HK-2 (cell line): Measurements from ENCODE around the gene ALDH1L1.
"Not testable (repeated sequence)": the region's sequence is repeated elsewhere in the genome, so short reads cannot be mapped to it uniquely, and the experiment has no call there.

Experiments used
- DNase-seq: peaks from one replicate; pipeline ENCODE4 v3.0.0-alpha.2; 2018; ENCODE audit not compliant: unreplicated experiment

The ALDH1L1 gene

GRCh38 chr3:126106336-126107202, 73.8 kb downstream of the ALDH1L1 start:
- DNase-seq, result no peak

GRCh38 chr3:126105691-126106187, 74.6 kb downstream of the ALDH1L1 start:
- no peak for DNase-seq

- no peak for DNase-seq
Measured at GRCh38 chr3:126104742-126105605, 75.4 kb downstream of the ALDH1L1 start.

- DNase-seq, result no peak
Measured at GRCh38 chr3:126104028-126104635, 76.3 kb downstream of the ALDH1L1 start.

- DNase-seq, result no peak
Measured at GRCh38 chr3:126103121-126104027, 77.0 kb downstream of the ALDH1L1 start.

GRCh38 chr3:126102530-126102951, 77.8 kb downstream of the ALDH1L1 start:
- no peak for DNase-seq

- no peak for DNase-seq
Measured at GRCh38 chr3:126102011-126102410, 78.4 kb downstream of the ALDH1L1 start.

- DNase-seq, result no peak
Measured at GRCh38 chr3:126101521-126101982, 78.8 kb downstream of the ALDH1L1 start.

GRCh38 chr3:126100634-126101301, 79.6 kb downstream of the ALDH1L1 start:
- DNase-seq, result no peak

- no peak for DNase-seq
Measured at GRCh38 chr3:126100269-126100633, 80.1 kb downstream of the ALDH1L1 start.

- DNase-seq, result no peak
Measured at GRCh38 chr3:126098391-126098858, 82.0 kb downstream of the ALDH1L1 start.

- DNase-seq, result no peak
Measured at GRCh38 chr3:126097801-126098200, 82.6 kb downstream of the ALDH1L1 start.

- DNase-seq, result not testable (repeated sequence)
Measured at GRCh38 chr3:126096274-126096673, 84.1 kb downstream of the ALDH1L1 start.

GRCh38 chr3:126092128-126092527, 88.3 kb downstream of the ALDH1L1 start:
- not testable (repeated sequence) for DNase-seq

GRCh38 chr3:126087552-126088175, 92.7 kb downstream of the ALDH1L1 start:
- no peak for DNase-seq

GRCh38 chr3:126085841-126086240, 94.5 kb downstream of the ALDH1L1 start:
- no peak for DNase-seq

- no peak for DNase-seq
Measured at GRCh38 chr3:126085276-126085675, 95.1 kb downstream of the ALDH1L1 start.

- no peak for DNase-seq
Measured at GRCh38 chr3:126084768-126085180, 95.6 kb downstream of the ALDH1L1 start.

GRCh38 chr3:126083913-126084767, 96.2 kb downstream of the ALDH1L1 start, which contains the start of gene SLC41A3:
TSS of gene SLC41A3 (minus strand) at chr3:126084124. CDS start at chr3:126068219, 15,905 bp downstream.
- peak; percentile 90 for DNase-seq
